T-helper 2 cell treated with Interferon-gamma antibody and Interleukin-4, amounts not matched to agents 100 ng/mL and 5 ng/mL, for 36 hours (primary cell): ENCODE data around the gene RAC2. TPM values are rescaled to one million over a fixed set of nuclear protein-coding genes. Genes with fewer than 3 reads are reported as not detected.

ENCODE experiments used
- intact Hi-C: fragments of 100-400 bp; cut with micrococcal nuclease; formaldehyde crosslinking; loops from one replicate; pipeline ENCODE4 v1.15.1; 2023
- total RNA-seq: library from RNA; stranded (reverse); gene quantifications from 2 replicates; pipeline ENCODE4 v1.2.3, GENCODE V29; 2022

The RAC2 gene
- total RNA-seq, 1 donor from 2014 or later, result 806 TPM

DNA sequence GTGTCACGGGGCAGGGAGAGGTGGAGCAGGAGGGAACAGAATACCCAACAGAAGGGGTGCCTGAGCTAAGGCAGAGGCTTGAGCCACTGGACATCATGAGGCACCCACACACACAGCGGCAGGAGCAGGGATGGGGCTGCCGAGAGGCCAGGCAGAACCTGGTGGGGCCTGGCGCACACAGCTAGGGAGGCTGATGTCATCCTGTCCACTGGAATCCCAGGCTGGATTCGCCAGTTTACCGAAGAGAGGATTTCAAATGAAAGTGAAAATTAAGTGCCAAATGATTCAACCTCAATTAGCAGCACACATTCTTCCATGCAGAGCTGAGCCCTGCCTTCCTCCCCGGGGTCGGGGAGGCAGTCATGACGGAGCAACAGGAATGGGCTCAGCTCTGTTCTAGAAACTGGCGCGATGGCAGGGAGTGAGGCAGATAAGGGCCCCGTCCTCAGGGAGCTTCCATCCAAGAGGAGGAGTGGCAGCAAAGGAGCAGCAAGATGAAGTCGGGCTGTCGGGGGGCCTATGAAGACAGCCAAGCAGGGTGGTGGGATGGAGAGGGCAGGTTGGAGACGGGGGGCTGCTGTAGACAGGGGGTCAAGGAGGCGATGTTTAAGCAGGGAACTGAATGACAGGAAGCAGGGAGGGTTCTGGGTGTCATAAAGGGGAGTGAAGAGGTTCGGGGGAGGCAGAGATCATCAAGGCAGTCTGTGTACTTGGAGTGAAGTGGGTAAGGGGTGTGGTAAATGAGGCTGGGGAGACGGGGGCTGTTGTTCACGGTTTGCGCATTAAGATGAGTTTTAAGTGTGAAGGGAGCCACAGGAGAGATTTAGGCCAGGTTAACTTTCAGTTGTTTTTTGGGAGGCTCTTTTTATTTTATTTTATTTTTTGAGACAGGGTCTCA is 6.4 kb downstream of the RAC2 start:
- intact Hi-C loops, result no loop called here

DNA sequence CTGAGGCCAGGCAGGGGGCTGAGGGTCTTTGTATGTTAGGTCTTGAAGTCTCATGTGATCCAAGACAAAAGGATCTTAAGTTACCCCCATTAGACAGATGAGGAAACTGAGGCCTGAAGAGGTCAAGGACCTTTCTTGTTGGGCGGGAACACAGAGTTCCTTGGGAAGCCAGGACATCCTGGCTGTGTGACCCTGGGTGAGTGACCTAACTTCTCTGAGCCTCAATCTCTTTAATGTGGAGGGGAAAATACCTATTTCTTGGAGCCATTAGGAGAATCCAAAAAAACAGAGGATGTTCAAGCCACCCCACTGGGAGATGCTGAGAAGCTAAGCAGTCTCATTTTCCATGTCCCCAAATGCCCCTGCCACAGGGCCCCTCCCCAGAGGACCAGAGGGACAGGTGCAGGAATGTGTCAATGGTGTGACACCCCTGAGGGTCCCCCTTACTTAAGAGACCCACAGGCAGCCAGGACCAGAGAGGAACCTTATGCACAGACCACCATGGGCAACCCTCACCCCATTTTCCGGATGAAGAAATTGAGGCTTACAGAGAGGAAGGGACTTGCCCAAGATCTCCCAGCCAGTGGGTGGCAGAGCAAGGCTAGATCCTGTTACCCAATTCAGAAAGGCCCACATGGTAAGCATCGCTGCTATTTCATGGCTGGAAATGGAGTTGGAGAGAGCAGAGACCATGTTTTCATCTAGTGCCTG is 8.0 kb downstream of the RAC2 start:
- intact Hi-C loops, result no loop called here

DNA sequence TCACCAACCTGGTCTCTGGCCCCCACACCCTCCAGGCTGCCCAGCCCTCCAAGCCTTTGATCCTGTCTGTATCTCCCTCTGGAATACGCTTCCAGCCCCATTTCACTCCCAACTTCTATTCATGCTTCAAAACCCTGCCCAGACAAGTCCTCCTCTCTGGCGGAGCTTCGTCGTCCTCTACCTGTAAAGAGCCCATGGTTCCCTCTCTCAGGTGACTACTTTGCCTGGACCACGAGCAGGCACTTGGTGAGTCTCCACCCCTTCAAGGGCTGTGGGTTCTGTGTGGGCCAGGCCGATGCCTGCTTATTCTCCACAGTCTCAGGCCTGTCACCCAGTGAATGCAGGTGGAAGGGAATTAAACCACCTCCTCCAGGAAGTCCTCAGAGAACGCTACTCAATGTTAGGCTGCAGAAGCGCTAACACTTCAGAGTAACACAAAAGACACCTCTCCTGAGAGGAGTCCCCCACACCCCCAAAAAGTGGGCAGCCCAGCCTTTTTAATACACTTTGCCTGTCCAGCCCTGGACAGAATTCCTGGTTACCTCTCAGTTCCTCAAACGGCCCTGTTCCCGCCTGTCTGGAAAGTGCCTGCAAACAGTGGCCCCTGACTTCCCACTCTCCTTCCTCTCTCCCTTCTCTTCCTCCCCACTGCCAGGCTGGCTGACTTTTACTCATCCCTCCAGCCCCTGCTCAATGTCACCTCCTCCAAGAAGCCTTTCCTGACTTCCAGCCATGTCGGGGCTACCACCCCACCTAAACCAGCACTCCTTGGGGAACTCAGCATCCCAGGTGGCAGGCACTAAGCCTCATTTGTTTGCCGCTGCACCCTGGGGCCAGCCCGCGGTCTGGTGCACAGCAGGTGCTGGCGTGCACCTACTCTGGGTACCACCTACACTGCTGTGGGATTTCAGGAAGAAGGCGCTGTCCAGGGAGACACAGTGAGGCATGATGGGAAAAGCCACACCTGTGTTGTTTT is 9.0 kb downstream of the RAC2 start:
- intact Hi-C loops, result loop anchor here (5.0 kb wide), 1 partner anchor 88 kb away; the partner anchor contains the start of gene IL2RB

DNA sequence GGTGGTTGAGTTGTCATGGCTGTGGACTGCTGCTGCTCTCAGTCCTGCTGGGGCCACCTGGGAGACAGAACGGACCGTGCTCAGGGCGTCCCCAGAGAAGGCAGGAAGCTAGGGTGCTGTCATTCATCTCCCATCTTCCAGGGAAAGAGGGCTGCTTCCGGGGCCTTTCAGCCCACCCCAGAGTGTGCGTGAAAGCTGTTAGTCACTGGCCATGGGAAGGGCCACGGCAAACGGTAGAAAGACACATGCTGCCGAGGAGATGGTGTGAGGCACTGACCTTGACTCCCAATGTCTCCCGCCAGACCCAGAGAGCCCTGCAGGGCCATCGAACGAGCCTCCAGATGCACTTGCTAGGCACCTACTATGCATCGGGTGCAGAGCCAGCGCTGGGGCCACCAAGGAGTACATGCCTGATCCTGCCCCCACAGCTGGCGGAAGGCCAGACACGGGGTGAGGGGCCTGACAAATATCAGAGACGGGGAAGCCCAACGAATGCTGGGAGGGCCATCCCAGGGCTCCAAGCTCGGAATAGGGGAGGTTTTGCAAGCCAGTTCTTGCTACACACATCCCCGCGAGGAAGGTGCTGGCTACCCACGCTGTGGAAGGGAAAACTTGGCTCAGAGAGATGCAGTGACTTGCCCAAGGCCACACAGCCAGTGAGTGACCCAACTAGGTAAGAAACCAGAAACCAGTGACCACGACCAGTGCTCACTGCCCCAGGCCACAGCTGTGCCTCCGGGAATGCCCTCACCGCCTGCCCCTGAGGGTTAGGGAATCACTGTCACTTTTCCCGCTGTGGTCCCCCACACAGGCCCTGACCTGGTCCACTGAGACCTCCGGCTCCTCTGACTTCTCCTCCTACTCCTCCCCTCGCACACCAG is 10.1 kb downstream of the RAC2 start:
- intact Hi-C loops, result loop anchor here (5.0 kb wide), 1 partner anchor 87 kb away; the partner anchor contains the start of gene IL2RB

DNA sequence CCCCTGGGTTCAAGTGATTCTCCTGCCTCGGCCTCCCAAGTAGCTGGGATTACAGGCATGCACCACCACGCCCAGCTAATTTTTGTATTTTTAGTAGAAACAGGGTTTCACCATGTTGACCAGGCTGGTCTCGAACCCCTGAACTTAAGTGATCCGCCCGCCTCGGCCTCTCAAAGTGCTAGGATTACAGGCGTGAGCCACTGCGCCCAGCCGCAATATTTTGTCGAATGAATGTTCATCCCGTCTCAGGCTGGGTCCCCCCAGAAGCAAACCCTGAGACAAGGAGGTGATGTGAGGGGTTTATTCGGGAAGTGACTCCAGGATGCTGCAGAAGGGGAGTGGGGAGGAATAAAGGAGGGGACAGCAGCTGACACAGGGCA is 10.7 kb downstream of the RAC2 start:
- intact Hi-C loops, result loop anchor here (5.0 kb wide), 1 partner anchor 86 kb away; the partner anchor contains the start of gene IL2RB

DNA sequence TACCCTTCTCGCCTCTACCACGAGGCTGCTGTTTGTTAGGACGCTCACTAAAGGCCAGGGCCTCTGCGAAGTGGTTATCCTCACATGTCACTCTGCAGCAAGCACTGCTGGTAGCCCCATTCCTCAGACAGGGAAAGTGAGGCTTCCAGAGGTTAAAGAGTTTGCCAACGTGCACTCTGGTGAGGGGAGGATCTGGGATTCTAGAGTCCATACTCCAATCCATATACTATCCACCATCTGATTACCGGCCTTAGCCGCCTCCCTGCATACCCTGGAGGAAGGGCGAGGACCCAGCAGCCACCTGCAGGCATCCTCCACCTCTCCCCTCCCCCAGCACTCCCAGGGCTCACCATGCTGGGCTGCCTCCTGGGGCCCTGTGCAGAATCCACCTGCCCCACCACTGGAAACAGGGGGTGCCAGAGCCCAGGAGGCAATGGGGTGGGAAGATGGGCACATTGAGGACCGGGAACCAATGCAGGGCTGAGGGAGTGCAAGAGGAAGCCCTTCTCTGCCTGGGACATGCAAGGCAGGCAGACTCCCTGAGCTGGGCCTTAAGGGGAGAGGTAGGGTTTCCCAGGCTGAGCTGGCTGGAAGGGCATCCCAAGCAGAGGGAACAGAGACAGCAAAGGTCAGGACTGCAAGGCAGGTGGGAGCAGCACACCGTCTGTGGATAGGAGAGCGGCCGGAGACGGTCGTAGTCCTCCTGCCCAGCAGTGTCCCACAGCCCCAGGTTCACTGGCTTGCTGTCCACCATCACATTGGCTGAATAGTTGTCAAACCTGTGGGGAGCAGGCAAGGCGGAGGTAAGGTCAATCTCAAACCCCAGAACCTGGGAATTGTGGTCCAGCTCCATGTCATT is 11.7 kb downstream of the RAC2 start:
- intact Hi-C loops, result loop anchor here (5.0 kb wide), 1 partner anchor 85 kb away; the partner anchor contains the start of gene IL2RB

DNA sequence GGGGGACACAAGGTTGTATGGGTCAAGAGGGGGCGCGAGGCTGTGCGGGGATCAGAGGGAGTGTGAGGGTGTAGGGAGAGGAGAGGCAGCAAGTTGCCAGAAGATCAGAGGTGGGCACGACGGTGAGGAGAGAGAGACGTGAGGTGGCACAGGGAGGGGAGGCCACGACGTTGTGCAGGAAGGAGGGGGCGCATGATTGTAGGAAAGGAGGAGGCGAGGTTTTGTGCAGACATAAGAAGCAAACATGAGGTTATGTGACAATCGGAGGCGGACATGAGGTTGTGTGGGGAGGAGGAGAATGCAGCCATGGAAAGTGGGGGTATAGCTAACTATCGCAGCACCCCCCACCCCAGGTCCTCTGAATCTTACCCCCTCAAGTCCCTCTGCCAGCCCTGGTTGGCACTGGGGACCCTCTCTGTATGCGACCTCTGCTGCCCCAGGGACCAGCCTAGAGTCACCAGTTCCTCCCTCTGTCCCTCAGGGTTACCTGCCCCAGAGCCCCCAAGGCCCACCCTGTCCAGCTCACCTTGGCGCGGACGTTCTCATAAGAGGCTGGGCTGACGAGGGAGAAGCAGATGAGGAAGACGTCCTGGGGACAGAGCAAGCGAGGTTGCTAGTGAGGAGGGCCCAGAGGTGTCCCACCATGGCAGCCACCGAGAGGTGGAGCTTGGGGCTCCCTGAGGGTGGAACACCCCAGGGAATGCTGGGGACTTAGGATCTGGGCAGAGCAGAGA is 12.5 kb downstream of the RAC2 start:
- intact Hi-C loops, result loop anchor here (5.0 kb wide), 1 partner anchor 84 kb away; the partner anchor contains the start of gene IL2RB

DNA sequence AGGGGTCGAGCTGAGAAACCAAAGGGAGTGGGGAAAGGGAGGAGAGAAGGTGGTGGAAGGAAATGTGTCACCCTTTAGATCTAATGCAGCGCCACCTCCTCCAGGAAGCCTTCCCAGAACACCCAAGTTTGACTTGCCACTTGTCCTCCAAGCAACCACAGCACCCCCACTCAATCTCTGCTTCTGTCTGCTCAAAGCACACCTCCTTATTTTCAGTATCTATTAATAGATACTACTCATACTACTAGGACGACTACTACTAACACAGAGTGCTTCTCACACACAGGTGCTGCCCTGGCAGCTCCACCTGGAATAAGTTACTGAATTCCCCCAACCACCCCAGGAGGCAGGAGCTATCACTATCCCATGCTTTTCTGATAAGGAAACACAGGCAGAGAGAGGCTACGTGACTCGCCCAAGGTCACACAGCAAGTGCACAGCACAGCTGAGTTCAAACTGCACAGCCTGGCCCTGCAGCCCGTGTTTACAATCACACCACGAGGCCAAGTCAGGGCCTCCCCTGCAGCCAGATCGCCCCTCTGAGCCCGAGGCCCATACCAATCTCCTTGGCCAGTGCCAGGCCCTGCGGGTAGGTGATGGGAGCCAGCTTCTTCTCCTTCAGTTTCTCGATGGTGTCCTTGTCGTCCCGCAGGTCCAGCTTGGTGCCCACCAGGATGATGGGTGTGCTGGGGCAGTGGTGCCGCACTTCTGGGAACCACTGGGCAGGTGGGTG is 13.2 kb downstream of the RAC2 start:
- intact Hi-C loops, result loop anchor here (1.0 to 5.0 kb wide), 4 partner anchors 11 to 84 kb away; partner anchors contain the start of gene IL2RB

DNA sequence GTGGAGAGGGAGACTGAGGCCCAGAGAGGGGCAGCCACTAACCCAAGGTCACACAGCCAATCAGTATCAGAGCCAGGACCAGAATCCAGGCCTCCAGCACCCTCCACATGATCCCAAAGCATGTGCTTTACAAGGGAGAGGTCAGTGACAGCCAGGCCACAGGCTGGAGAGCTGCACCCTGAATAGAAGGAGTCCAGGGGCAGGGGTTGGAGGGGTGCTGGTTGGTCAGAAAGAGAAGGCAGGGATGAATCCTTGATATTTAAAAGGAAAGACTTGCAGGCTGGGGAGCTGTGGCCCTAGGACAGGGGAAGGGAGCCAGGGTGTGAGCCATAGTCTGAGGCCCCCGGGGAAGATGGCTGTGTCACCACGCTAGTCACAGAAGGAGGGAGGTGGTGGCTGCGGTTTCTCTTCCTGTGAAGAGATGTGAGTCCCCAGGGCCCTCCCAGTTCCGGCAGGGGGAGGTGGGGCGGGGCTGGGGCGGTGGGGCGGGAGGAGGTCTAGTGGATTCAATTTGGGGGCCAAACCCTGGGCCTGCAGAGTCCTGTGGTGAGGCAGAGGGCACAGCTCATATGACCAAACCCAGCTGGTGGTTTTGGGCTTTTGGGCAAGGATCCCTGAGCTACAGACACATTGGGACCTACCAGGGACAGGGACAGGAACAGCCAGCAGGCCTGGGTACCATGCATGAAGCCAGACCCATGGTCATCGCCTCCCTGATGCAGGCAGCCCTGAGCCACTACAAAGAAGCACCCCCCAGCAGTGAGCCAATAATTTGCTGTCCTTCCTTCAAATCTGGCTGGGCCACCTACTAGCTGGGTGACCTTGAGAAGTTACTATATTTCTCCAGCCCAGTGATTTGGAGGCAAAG is 14.0 kb downstream of the RAC2 start:
- intact Hi-C loops, result loop anchor here (1.0 to 5.0 kb wide), 5 partner anchors 11 to 151 kb away; partner anchors contain the start of gene IL2RB

DNA sequence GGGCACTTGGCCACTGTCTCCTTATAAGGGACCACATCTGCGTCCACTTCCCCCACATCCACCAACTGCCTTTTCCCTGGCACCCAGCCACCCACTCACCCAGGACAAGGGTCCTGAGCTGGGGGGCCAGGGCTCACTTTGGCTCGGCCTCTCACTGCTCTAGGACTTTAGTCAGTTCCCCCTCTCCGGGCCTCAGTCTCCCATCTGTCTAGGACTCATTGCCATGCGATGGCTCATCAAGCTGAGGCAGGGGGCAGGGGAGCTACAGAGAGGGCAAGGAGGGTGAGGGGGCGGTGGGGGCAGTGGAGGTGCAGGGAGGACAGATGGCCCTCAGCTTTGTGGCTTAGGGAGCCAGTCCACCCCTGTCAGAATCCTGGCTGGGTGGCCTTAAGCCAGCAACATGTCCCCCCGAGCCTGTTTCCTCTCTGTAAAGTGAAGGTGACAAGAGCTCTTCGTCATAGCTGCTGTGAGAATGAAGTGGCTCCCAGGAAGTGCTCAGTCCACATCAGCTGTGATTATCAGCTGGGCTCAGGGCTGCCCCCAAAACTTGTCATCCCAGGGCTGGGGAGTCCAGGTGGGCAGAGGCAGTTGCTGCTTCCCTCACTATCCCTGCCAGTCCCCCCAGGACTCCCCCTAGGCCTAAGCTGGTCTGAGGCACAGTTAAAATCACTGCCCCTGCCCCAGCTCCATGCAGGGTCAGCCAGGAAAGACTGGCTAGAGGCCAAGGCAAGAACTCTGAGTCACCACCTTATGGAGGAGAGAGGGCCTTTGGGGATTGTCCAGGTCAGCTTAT is 14.9 kb downstream of the RAC2 start:
- intact Hi-C loops, result loop anchor here (2.0 kb wide), 1 partner anchor 150 kb away; no protein-coding TSS in a partner anchor

DNA sequence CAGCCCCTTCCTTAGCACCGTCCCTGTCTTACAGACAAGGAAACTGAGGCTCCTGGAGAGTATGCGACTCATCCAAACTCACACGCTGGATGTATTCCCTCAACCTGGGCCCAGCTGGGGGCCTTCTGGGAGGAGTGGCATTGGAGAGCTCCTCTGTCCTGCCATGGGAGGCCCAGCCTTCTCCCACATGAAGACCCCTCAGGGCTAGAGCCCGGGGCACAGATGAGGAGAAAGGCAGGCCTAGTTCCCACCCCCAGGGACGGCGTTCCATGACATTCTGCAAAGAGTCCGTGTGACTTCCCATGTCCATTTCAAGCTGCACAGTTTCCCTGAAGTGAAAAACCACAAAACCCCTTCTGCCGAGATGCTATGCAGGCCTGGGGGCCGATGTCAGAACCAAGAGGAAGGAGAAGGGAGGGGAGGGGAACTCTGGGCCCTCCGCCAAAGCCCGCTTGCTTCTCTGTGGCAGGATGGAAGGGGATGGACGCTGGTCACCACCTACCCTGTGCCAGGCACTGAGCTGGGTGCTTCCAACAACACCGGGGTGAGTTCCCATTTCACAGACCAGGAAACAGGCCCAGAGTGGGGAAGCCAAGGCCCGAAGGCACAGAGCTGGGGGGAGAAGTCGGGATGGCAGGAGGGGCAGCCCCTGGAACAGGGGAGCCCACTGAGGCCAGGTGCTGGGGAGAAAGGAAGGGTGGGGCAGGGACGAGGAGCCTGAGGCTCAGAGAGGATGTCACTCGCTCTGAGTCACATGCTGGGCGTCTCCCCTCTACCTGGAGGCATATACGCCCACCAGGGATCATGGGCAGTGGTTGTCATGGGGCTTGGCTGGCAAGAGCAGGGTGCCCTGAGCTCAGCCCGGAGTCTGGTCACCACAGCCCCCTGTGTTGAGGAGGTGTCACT is 15.7 kb downstream of the RAC2 start:
- intact Hi-C loops, result loop anchor here (2.0 kb wide), 1 partner anchor 150 kb away; no protein-coding TSS in a partner anchor

DNA sequence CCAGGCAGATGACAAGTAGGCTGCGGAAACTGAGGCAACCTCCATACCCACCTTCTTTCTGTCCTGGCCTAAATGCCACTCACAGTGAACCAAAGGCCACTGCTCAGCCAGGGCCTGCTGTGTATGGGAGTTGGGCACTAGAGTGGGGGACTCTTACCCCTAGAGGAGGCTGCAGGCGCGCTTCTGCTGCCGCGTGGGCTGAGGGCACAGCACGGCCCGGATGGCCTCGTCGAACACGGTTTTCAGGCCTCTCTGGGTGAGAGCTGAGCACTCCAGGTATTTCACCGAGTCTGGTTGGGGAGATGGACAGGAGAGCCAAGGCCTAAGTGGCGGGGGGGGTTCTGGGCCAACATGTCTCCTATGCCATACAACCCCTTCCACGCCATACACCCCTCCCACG is 17.6 kb downstream of the RAC2 start:
- intact Hi-C loops, result no loop called here

DNA sequence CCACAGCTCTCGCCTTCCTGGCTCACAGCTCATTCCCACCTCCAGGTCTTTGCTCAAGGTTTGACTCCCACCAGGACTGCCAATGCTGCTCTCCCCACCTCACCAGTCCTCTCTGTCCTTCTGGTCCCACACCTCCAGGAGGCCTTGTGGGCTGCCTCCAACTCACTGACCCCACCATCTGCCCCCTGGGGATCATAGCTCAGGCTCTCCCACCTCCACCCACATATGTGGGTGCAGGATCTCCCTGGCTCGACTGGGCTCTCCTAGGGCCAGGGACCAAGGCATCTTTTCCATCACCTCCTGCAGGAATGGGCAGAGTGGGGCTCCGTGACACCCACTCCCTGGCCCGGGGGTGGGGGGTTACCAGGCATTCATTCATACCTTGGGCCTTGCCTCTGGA is 18.0 kb downstream of the RAC2 start:
- intact Hi-C loops, result no loop called here

DNA sequence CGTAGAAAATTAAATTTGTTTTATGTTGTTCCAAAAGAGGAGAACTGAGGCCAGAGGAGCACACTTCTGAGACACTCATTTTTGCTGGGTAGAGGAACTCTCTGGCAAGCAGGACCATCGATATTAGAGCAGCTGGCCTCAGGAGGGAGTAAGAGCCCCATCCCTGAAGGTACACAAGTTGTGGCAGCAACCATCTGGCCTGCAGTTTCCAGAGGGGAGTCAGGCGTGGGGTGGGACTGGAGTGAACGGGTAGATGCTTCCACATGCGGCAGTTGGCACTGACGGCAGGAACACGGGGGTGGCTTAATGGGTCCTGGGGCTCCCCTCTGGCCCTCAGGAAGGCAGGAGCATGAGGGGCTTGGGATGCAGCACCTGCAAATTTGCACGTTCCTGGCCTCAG is 18.6 kb downstream of the RAC2 start:
- intact Hi-C loops, result no loop called here
